Suprapubic skin (tissue), 4 donors: ENCODE results near the gene NOS3. TPM values are rescaled to one million over a fixed set of nuclear protein-coding genes. Genes with fewer than 3 reads are reported as not detected.

Experiments used
- DNase-seq, 2 donors: peaks; one replicate each; pipeline ENCODE4 v3.0.0-alpha.2; 2019; ENCODE audit warnings: low spot score in 2 of 2
- H3K27ac ChIP-seq: fragments of 200-600 bp; sonication (generic); one replicate; pipeline ENCODE4 v1.5.1; 2019
- H3K27me3 ChIP-seq: fragments of 200-600 bp; sonication (generic); one replicate; pipeline ENCODE4 v1.5.1; 2019
- H3K36me3 ChIP-seq: fragments of 200-600 bp; sonication (generic); one replicate; pipeline ENCODE4 v1.5.1; 2019
- H3K4me1 ChIP-seq: fragments of 200-600 bp; sonication (generic); one replicate; pipeline ENCODE4 v1.5.1; 2019
- H3K4me3 ChIP-seq: fragments of 200-600 bp; sonication (generic); one replicate; pipeline ENCODE4 v1.5.1; 2019; ENCODE audit warnings: mild to moderate bottlenecking
- H3K9me3 ChIP-seq: fragments of 200-600 bp; sonication (generic); one replicate; pipeline ENCODE4 v1.5.1; 2019
- CTCF ChIP-seq, 2 donors: fragments of 200-600 bp in 1 of 2; fragments of 450-650 bp in 1 of 2; sonication (generic) in 1 of 2; IDR thresholded peaks; one replicate each; pipeline ENCODE4 v1.5.1; 2016 to 2019; ENCODE audit warnings: antibody characterized with exemption in 2 of 2, mild to moderate bottlenecking in 1 of 2, moderate library complexity in 1 of 2
- EP300 ChIP-seq: sonication (generic); formaldehyde crosslinking; IDR thresholded peaks from one replicate; pipeline ENCODE4 v1.6.1; 2017; ENCODE audit warnings: antibody characterized with exemption
- POLR2A ChIP-seq, 2 donors: fragments of 450-650 bp; IDR thresholded peaks; one replicate each; pipeline ENCODE4 v1.6.1; 2017; ENCODE audit warnings: antibody characterized with exemption in 2 of 2, mild to moderate bottlenecking in 2 of 2, moderate library complexity in 2 of 2
- POLR2AphosphoS5 ChIP-seq, 3 donors: sonication (generic); formaldehyde crosslinking; IDR thresholded peaks; one replicate each; pipeline ENCODE4 v1.6.1; 2017; ENCODE audit warnings: antibody characterized with exemption in 3 of 3
- WGBS: methylation state at CpG from one replicate; pipeline ENCODE4 v1.1.5; 2018; 5-methylcytosine and 5-hydroxymethylcytosine counted together
- total RNA-seq, 4 donors: library from RNA; depleted of rRNA; stranded (reverse); fragments of >200 nt; gene quantifications; one replicate each; pipeline ENCODE4 v1.1.0, GENCODE V29; 2016

The NOS3 gene
- total RNA-seq, 4 donors from 2014 or later: 2.6 to 10.9 (median 6.8) TPM

GRCh38 chr7:151046603-151047573 is 56.1 kb downstream of the NOS3 start:
- Histone ChIP-seq H3K36me3 (peaks cover 32% of the 10 kb centered on the region), H3K4me1 (peaks cover 18% of the 10 kb centered on the region), H3K27me3 (peaks cover 9% of the 10 kb centered on the region), H3K27ac (no peak overlapping the region), H3K4me3 (no peak overlapping the region), H3K9me3 (no peaks in the 10 kb centered on the region)
- 17% methylated on average over 5 of the region's 14 CpGs for WGBS
- TF ChIP-seq POLR2AphosphoS5 (IDR thresholded peaks at IDR 0.05): no peak
- no peak for DNase-seq

DNA sequence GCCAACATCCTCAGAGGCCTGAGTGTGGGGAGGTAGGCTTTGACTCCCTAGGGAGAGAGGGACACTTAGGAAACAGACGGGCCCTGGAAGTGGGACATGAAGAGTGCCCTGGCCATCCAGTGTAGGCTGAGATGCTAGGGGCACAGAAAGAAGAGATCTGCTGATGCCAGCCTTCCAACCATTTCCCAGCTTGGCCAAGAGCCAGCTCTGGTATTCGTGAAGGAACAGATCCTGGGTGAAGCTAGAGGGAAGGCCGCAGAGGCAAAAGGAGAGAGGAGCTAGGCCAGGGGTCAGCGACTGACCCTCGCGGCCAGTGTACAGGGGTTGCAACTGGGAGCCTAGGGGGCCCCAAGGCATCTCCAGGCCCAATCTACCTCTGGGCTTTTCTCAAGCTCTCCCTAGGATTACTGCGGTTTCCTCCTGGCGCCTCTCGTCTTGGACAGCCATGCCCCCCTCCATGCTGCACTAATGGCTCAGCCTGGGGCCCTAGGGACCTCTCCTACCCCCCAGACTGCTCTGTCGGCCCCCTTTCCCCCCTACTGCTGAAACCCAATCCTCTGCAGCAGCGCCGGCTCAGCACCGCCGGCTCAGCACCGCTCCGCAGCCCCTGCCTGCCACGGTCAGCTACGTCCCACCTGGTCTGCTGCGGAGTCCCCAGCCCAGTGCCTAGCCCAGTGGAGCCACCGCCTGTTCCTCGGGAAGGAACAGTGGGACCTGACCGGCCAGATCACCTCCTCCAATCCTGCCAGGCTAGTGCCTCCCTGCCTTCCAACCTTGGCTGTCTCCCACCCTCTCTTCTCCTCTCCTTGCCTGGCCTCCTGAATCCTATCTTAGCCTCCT is 57.4 kb downstream of the NOS3 start, which contains the start of gene ASIC3:
ASIC3 (plus strand) TSS at position 556 of the 840 bp plus-strand sequence. CDS start 355 bp downstream, outside the sequence.
- Histone ChIP-seq H3K4me3 (no peak within 1 kb of the TSS), H3K27ac (no peak within 1 kb of the TSS), H3K4me1 (peaks cover 18% of the 10 kb centered on the region), H3K36me3 (peaks cover 24% of the 10 kb centered on the region), H3K27me3 (peaks cover 9% of the 10 kb centered on the region), H3K9me3 (no peaks in the 10 kb centered on the region)
- 70% methylated on average over 16 of the region's 22 CpGs for WGBS
- DNase-seq: no peak
- TF ChIP-seq CTCF (IDR thresholded peaks at IDR 0.05): no peak

DNA sequence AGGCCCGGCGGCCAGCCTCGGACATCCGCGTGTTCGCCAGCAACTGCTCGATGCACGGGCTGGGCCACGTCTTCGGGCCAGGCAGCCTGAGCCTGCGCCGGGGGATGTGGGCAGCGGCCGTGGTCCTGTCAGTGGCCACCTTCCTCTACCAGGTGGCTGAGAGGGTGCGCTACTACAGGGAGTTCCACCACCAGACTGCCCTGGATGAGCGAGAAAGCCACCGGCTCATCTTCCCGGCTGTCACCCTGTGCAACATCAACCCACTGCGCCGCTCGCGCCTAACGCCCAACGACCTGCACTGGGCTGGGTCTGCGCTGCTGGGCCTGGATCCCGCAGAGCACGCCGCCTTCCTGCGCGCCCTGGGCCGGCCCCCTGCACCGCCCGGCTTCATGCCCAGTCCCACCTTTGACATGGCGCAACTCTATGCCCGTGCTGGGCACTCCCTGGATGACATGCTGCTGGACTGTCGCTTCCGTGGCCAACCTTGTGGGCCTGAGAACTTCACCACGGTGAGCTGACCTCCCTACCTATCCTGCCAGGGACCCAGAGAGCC is 58.2 kb downstream of the NOS3 start:
- WGBS: 90% methylated on average over 18 of the region's 38 CpGs

DNA sequence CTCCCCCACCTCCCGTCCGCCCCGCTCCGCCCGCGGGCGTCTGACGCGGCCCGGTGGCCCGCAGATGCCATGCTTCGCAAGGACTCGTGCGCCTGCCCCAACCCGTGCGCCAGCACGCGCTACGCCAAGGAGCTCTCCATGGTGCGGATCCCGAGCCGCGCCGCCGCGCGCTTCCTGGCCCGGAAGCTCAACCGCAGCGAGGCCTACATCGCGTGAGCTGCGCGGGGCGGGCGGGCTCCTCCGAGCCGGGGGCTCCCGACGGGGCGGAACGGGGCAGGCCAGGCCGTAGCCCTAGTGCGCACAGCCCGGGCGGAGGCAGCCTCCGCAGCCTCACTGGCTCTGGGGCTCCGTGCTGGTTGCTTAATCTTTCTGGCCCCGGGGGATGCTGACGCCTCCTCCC is 60.3 kb downstream of the NOS3 start:
- no peak for DNase-seq
- Histone ChIP-seq H3K36me3 (no peaks in the 10 kb centered on the region), H3K27me3 (peaks cover 9% of the 10 kb centered on the region), H3K9me3 (no peaks in the 10 kb centered on the region), H3K4me3 (peak overlapping the region; percentile 28), H3K27ac (no peak overlapping the region), H3K4me1 (peaks cover 18% of the 10 kb centered on the region)
- 4% methylated on average over 18 of the region's 50 CpGs for WGBS
- TF ChIP-seq EP300 (no peak), POLR2AphosphoS5 (IDR thresholded peaks at IDR 0.05) (peak in 1 of 3 donors; percentile 45), CTCF (IDR thresholded peaks at IDR 0.05) (no peak)

More for the DNA sequence above, 58.2 kb downstream of the NOS3 start:
- Histone ChIP-seq H3K9me3 (no peaks in the 10 kb centered on the region), H3K4me3 (no peak overlapping the region), H3K27ac (no peak overlapping the region), H3K4me1 (peaks cover 18% of the 10 kb centered on the region), H3K27me3 (peaks cover 9% of the 10 kb centered on the region), H3K36me3 (peaks cover 18% of the 10 kb centered on the region)
- TF ChIP-seq POLR2A (IDR thresholded peaks at IDR 0.05) (no peak), CTCF (IDR thresholded peaks at IDR 0.05) (no peak)
- no peak for DNase-seq

- no peak overlapping the region for H3K27ac ChIP-seq
- peaks cover 24% of the 10 kb centered on the region for H3K4me1 ChIP-seq
- no peak for DNase-seq
- TF ChIP-seq EP300: no peak
- no peak for TF ChIP-seq POLR2AphosphoS5 (IDR thresholded peaks at IDR 0.05)
- TF ChIP-seq POLR2A (IDR thresholded peaks at IDR 0.05): no peak
- TF ChIP-seq CTCF (IDR thresholded peaks at IDR 0.05): no peak
- no peak overlapping the region for H3K4me3 ChIP-seq
- H3K36me3 ChIP-seq: no peaks in the 10 kb centered on the region
- 65% methylated on average over 4 of the region's 4 CpGs for WGBS
- peaks cover 9% of the 10 kb centered on the region for H3K27me3 ChIP-seq
- no peaks in the 10 kb centered on the region for H3K9me3 ChIP-seq
Observed at GRCh38 chr7:151053096-151053495, 62.3 kb downstream of the NOS3 start.
